Activated CD4-positive, alpha-beta T cell treated with anti-CD3 and anti-CD28 coated beads for 48 hours (primary cell): ENCODE data around the gene LSAMP.

ENCODE experiments used
- DNase-seq: peaks from one replicate; pipeline ENCODE4 v3.0.0-alpha.2; 2020

The LSAMP gene

DNA sequence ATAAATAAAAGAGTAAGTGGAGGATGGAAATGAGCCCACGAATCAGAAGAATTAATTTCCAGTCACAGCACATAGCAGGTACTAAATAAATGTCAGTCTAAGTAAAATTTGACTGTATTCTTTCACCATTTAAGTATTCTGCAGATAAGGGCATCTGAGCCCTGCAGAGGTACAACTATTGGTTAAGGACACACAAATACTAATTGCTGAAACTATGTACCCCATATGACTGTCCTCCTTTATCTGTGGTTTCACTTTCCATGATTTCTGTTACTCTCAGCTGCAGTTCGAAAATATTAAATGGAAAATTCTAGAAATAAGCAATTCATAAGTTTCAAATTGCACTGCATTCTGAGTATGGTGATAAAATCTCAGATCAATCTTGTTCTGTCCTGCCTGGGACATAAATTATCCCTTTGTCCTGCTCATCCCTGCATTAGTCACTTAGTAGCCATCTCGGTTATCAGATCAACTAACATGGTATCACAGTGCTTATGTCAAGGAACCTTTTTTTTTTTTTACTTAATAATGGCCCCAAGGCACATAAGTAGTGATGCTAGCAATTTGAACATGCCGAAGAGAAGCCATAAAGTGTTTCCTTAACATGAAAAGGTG is 95.1 kb downstream of the LSAMP start:
- DNase-seq, result no peak

DNA sequence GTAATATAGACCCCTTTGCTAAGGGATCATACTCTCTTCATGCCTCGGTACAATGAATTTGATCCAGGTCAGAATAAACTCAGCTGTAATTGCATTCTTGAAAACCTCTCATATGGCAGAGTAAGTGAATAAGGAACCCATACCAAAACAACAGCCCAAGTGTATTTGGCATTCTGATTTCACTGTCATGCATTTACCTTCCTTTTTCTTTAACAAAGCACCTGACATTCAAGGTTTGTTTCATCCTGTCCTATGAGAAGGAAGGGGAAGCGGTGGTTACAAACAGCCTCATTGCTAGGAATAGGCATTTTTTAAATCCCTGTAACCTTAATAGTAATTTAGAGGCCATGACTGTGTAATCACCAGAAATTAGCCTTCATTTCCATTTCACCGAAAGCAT is 97.1 kb downstream of the LSAMP start:
- no peak for DNase-seq

DNA sequence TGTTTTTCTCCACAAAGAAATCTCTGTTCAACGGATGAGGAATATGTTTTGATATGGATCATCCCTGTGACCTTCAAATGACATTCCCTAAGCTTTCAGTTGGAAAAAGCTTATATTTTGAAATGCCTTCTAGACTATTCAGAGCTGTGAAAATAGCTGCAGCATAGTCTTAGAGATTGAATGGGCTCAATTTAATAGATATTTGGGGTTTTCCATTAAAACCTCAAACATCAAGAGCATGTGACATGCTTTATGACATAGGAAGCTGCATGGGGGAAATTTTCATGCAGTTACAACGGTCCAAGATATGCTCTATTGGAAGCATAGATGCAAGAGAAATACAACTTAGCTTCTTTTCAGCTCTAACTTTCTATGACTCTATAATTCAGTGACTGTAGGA is 102.8 kb downstream of the LSAMP start:
- DNase-seq, result no peak

DNA sequence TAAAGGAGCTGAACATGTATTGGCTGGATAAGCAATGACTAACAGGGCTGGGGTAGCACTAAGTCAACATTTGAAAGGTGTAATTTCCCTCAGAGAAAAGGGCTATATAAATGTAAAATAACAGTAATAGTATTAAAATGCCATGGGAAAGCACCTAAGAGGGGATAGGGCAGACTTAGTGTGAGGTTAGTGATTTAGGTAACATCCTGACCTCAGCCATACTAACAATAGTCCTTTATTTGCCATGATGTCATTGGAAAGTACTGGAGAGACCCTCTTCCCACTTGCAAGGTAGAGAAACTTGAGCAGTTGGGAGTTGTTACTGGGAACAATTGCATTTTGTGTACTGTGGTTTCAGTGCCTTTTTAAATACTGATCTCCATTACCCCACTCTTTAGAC is 103.4 kb downstream of the LSAMP start:
- no peak for DNase-seq

DNA sequence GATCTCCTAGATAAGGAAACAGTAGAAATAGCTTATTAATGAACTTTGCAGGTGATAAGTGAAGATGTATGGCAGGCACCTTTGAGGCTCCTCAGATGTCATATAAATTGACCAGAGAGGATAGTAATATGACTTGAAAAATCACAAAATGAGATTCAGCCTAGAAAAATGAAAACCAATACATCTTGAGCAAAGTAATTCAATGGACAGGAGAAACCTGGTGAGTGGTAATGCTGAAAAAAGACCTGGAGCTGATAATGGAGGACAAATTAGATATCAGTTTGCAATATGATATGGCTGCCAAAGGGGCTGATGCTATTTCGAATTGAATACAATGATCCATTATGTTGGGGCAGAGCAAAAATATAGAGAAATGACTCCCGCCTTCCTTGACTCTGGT is 103.9 kb downstream of the LSAMP start:
- no peak for DNase-seq

DNA sequence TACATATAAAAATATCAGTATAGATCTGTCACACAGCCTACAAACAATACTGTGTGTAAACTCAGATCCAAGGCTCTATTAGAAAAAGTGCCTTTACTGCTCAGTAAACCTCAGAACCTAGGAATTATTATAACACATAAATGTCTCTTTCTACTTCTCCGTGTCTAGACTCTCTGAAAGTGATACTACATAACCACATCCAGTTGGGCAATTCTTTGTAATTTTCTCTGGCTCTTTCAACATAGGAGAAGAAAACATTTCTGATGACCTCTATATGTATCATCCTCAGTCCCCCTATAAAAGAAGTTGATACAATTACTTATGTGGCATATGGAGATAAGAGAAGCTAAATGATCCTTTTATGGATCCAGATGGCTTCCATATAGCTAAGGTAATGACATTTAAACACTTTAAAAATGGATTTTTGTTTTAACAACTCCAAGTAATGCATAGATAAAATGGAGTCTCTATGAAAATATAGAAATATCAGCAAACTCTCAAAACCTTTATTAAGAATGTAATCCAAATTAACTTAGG is 104.5 kb downstream of the LSAMP start:
- DNase-seq, result no peak

DNA sequence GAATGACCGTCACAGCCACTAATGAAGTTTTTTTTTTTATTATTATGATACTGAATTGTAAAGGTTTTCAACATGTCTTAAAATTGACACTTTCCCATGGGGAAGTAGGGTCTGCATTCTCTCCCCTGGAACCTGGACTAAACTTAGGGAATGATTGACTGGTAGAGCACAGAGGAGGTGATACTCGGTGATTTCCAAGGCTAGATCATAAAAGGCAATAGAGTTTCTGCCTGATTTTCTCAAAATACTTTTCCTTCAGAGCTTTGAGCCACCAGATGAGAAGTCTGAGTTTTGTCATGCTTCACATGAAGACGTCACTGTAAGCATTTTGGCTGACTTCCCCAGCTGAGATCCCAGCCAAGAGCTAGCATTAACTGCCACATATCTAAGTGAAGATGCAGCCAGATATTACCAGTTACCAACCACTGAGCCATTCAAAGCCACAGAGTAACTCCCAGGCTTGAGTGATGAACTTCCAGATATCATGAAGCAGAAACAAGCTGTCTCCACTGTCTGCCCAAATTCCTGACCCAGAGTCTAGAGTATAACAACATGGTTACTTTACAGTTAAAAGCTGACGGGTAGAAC is 105.8 kb downstream of the LSAMP start:
- no peak for DNase-seq

DNA sequence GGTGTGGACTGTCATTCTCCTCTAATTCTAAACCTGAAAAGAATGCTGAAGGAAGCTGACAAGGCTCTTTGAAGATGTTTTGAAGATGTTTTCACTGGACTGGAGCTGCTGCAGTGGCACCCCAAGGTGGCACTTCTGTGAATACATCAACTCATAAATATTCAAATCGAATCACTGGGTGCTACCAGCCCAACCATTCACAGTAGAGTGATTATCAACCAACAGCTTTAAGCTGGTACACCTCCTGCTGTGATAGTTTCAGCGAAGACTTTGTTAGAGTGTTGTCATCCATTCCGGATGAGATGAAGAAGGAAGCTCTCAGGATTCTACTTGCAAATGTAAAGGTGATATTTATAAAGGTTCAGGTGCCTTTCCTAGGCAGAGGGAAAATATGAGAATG is 106.6 kb downstream of the LSAMP start:
- no peak for DNase-seq

DNA sequence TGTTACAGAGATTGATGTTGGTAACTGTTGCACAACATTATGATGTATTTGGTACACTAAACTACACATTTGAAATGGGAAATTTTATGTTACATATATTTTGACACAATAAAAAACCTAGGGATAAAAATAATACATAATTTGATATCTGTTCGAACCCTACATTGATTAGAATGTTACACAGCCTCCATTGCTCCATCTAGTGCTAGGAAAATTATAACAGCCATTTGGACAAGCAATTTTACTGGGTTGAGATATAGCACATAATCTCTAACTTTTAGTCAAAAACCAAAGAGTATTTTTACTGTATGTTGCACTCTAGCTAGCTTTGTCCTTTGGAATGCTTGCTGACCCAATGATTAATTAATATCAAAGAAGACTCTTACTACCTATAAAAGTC is 108.1 kb downstream of the LSAMP start:
- no peak for DNase-seq

DNA sequence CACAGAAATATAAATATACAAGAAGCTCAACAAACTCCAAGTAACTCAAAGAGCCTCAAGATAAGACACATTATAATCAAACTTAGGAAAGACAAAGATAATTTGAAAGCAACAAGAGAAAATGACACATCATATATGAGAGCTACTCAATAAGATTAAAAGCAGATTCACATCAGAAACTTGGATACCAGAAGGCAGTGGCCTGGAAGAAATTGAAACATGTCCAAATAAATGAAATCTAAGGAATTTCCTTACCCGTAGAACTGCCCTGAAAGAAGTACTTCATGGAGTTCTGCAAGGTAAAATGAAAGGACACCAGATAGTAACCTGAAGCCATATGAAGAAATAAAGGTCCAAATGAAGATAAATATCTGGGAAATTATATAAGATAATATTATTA is 113.9 kb downstream of the LSAMP start:
- DNase-seq, result no peak

DNA sequence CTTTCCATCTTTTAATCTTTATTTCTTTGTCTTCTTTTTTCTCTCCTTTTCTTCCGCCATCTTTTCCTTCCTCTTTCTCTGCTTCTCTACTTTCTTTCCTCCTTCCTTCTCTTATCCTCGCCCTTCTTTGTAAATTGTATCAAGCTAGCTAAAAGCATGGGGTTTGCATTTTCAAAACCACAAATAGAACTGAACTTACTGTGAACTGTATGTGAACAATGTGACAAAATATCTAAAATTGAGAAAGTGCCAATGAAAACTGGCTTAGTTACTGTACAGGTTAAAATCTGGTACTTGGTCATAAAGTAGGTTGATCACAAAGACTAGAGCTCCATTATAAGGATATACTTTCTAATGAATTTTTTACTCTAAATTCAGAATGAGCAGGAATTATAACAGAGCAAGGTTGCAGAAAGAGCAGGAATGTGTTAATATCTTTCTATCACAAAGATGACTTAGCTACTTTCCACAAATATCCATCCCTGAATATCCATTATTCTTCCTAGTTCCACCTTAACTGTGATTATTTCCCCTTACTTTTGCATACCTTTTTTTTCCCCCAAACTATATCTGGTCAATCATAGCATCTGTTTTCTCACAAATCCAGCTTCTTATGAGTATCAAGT is 122.4 kb downstream of the LSAMP start:
- DNase-seq, result no peak

DNA sequence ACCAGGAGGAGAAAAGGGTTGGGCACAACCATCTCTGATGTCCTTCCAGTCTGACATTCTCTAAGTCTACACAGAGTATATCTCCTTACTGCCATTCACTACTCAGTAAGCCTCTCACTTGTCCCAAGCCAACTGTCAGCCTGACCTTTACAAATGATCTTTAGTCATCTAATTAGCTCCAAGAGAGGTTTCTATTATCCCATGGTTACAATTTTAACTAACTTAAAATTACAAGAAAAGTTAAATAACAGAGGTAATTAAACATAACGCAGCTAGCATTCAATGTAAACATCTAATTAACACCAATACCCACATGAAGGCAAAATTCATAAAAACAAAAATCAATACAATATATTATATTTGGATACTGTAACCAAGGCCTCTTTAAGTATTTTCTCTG is 126.9 kb downstream of the LSAMP start:
- DNase-seq, result no peak

DNA sequence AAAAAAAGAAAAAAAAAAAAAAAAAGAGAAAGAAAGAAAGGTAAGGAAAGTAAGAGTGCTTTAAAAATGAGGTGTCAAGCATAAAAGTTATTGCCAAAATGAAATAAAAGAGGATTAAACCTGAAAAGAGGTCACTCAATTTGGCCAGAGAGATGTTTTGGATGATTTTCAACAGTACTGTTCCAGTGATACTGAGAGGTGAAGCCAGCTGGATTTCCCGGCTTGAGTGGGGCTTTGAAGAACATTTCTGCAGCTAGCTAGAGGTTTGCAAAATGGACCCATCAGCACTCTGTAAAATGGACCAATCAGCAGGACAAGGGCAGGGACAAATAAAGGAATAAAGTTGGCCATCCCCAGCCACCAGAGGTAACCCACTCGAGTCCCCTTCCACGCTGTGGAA is 128.5 kb downstream of the LSAMP start:
- DNase-seq, result no peak

DNA sequence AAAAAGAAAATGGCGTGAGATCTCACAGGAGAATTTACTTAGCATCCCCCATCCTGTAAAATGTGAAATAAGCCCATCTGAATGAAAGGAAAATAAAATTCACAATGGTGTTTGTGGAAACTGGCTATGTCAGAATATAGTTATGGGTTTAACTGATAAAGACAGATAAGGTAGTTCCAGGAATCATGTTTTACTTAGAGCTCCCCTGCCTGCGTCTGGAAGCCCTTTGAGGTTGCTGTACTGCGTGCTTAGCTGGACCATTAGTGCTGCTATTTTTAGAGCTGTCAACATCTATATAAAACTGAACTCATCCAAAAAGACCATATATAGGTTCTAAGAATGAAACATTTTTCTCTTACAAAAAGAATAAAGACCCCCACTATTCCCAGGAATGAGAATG is 130.8 kb downstream of the LSAMP start:
- no peak for DNase-seq

DNA sequence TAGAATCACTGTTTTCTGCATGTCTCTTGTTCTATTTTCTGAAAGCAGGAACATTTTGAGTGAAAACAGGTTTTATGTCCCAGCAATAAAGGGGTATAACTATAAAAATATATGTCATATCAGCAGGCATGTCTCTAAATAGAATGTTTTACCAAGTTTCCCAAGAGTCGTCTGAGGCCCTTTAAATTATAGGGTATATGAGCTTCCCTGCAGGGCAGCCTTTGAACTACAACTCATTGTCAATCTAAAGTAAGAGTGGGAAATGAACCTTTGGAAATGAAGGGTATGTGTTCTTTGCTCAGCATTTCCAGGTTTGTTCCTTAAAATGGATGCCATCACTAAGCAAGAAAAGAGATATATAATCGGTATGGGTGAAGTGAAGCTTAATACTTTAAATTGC is 138.6 kb downstream of the LSAMP start:
- no peak for DNase-seq

DNA sequence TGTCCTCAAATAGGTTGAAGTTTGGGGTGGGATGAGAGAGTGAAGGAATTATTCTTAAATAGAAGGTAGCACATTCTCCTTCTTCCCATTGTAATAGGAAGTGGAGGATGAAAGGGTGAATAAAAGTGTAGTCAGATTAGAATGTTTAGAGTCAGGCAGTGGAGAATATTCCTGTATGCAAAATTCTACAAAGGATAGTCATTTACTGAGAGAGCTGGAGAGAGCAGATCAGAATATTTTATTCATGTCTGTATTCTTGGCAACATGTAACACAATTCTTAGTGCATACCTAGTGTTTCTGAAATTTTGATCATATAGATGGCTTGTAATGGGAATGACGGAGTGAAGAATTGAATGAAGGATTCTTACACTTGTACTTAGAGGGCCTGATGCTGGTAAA is 139.1 kb downstream of the LSAMP start:
- DNase-seq, result no peak

DNA sequence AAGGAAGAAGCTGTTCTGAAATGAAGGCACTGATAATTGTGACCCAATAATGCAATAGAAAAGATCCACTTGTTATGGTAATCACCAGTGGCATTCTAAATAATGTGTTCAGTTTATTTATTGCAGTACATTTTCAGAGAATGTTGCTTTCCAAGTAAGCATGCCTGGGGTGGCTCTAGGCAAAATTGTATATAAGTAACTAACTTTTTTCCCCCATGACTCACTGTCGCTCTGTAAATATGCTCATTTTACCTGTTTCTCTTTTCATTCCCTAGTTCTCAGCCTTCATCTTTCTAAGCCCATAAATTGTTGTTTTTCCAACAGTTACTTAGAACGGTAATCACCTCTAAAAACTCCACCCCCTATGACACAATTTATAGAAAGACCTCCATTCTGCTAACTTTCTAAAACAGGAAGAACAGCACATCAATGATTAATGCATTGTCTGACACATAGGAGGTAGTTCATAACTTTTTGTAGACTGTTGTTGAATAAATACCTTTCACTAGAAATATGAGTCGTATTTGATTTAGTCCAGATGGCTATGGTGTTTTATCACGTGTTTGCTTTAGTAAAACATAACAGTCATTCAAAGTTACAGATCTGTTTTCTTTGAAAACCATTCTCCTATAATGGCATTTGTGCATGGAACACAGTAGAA is 143.1 kb downstream of the LSAMP start:
- DNase-seq, result no peak

DNA sequence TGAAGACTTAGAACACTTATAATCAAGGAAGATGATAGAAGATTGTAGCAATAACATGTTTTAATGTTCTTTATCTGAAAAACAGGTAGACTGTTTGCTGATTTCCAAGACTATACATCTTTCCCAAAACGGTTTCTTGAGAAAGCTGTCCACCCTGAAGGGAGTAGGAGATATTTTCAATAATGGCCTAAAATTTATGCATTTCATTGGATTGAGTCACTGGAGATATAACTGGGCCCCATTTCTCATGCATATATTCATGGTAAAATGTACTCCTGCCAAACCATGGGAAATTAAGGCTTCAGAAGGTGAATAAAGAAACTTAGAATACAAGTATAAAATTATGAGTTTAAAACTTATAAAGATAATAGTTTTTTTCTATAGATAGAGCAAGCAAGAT is 143.9 kb downstream of the LSAMP start:
- DNase-seq, result no peak

DNA sequence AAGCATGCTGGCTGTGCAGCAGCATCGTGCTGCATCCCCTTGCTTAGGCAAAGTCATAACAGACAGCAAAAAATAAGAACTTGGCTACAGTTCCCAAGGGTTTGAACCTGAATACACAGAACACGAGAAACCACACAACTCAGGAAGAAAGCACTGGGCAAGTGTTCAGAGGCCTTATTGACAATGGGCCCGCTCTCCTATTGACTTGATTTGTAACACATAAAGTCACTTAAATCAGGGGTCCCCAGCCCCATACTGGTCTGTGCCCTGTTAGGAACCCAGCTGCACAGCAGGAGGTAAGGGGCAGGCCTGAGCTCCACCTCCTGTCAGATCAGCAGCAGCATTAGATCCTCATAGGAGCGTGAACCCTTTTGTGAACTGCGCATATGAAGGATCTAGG is 145.1 kb downstream of the LSAMP start:
- DNase-seq, result no peak

DNA sequence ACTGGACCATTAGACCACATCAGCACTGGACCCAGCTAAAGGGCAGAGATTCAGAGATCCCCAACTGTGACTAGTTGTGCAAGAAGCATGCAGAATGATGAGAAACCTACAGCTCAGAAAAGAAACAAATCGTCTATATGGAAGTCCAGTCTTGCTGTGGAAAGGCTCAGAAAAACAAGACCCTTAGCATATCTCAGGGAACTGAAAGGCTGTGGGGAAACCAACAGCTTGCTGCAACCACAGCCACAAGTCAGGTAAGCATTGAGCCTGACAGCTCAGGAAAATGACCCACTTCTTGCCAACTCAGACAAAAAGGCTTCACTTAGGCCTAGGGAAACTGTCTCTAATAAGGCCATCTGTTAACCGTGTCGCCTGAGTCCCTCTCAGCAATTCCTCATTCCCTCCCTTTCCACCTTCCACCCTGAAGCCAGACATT is 145.6 kb downstream of the LSAMP start:
- no peak for DNase-seq

DNA sequence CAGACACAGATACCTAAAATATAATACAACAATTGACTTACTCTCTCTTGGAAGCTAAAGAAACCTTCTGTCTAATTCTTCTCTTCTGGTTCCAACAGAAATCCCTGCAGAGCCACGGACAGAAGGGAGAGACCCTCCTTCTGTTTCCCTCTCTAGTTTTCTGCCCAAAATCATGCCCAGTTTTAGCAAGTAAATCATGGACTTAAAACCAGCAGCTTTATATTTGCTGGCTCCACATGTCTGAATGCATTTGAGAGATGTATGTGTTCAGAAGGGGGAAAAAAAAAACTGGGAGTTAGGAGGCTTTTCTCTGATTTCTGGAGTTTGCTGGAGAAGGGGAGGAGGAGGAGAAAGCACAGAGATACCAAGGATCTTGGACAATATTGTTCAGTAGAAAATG is 147.1 kb downstream of the LSAMP start:
- no peak for DNase-seq

DNA sequence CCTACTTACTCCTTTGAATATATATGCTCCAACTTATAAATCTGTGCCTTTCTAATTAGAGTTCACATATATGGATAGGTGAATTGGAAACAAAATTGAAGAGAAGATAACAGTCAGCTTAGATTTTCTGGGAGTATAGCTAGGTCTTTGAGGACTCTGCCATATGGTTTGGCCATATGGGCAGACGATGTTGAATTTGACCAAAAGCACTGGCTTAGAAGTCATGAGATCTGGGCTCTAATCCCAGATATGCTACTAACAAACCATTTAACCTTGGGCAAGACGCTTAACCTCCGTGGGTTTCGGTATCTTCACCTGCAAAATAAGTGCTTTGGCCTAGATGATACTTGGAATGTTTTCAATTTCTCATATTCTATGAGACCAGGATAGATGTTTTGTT is 154.1 kb downstream of the LSAMP start:
- no peak for DNase-seq

DNA sequence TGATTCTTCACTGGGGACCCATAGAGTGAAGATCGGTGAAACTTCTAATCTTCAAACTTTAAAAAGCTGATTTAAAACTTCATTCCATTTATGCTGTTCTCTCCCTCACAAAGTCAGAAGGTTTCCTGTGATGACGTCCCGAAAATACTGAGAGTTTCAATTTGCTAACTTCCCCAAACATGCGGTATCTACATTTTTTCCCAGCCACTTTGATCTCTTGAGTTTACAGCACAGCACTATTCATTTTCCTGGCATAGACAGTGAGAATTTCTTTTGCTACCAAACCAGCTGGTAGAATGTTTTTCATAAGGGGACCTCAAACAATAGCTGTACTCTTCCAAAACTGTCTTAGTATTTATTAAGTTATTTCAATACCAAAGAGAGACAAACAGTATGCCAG is 156.8 kb downstream of the LSAMP start:
- DNase-seq, result no peak

DNA sequence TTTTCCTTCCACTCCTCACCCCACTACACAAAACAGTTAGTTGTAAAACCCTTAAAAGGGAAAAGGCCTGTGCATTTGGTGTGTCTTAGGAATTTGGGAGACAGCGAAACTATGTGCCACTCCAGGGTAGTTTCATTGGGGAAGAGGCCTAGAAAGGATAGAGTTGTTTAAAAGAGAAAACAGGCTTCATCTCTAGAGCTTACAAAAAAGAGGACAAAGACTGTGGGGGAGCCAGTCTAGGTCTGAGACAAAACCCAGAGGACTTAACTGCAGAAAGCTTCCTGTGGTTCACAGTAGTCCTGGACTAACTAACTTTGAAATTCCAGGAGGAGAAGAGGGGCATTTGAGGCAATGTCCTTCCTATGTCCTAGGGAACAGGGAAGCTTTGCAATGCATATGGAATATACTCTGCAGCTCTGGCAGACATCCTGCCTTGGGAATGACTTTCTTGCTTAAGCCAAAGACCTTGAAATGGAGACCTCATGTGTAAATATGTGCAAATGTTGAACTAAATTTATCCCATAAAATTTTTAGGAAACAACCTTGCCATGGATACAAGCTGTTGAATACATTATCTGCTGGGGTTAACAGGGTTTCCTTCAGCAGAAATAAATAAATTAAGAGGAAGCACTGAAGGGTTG is 159.4 kb downstream of the LSAMP start:
- no peak for DNase-seq
